ENCODE results near the gene SPI1. TPM values are rescaled to one million over a fixed set of nuclear protein-coding genes. Genes with fewer than 3 reads are reported as not detected.

Gene SPI1
- polyA plus RNA-seq, 2 of the 4 experiments (the other 2 are of a cell fraction), result 0.14 TPM; not detected in 1

- WGBS (ENCODE audit: missing lambda C conversion rate), result 84% methylated on average over 17 of the region's 17 CpGs
- FAIRE-seq, result no peak
These were observed 11.5 kb upstream of the SPI1 start for GRCh38 chr11:47389577-47390421.

More at GRCh38 chr11:47389577-47390421, 11.5 kb upstream of the SPI1 start:
- ATAC-seq (no peak), DNase-seq (ENCODE audit: low read depth in 1 of 2, low spot score in 1 of 2) (no peak)
- Histone ChIP-seq H3K4me2 (no peak overlapping the region), H3K9me3 (no peaks in the 10 kb centered on the region), H3K4me1 (no peaks in the 10 kb centered on the region), H3K27ac (no peak overlapping the region), H3K4me3 (no peak overlapping the region)
- CTCF ChIA-PET, result interaction anchor here (0.6 to 10.2 kb wide), 9 partner anchors 9 to 98 kb away, joined by 3 to 133 read pairs (median 5); no protein-coding TSS in a partner anchor
- POLR2A ChIA-PET, result no interaction called here
- no peak for TF ChIP-seq RARB (CRISPR knock-in tag; IDR thresholded peaks at IDR 0.05)
- no peak for TF ChIP-seq NR3C1 (IDR thresholded peaks at IDR 0.05)
- TF ChIP-seq CBX2 (IDR thresholded peaks at IDR 0.05; ENCODE audit: borderline replicate concordance, low read depth), result no peak
- no peak for TF ChIP-seq PHF8 (IDR thresholded peaks at IDR 0.05; ENCODE audit: borderline replicate concordance, low read depth)
- TF ChIP-seq KDM5A (IDR thresholded peaks at IDR 0.05), result no peak
- TF ChIP-seq, protein P1, sequence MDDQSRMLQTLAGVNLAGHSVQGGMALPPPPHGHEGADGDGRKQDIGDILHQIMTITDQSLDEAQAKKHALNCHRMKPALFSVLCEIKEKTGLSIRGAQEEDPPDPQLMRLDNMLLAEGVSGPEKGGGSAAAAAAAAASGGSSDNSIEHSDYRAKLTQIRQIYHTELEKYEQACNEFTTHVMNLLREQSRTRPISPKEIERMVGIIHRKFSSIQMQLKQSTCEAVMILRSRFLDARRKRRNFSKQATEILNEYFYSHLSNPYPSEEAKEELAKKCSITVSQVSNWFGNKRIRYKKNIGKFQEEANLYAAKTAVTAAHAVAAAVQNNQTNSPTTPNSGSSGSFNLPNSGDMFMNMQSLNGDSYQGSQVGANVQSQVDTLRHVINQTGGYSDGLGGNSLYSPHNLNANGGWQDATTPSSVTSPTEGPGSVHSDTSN (IDR thresholded peaks at IDR 0.05), result no peak
- no peak for TF ChIP-seq ZNF302 (CRISPR knock-in tag; IDR thresholded peaks at IDR 0.05)
- no peak for TF ChIP-seq MAZ (IDR thresholded peaks at IDR 0.05; ENCODE audit: borderline replicate concordance, low read depth, low read length)
- no peak for TF ChIP-seq HMGXB4 (CRISPR knock-in tag; IDR thresholded peaks at IDR 0.05; ENCODE audit: borderline replicate concordance)
- no peak for TF ChIP-seq EHMT2 (IDR thresholded peaks at IDR 0.05; ENCODE audit: low read depth)
- TF ChIP-seq REST (IDR thresholded peaks at IDR 0.05), result no peak
- TF ChIP-seq ZC3H11A (IDR thresholded peaks at IDR 0.05), result no peak
- TF ChIP-seq RCOR1 (IDR thresholded peaks at IDR 0.05; ENCODE audit: low read depth, low read length), result no peak
- no peak for TF ChIP-seq ZFP36 (IDR thresholded peaks at IDR 0.05; ENCODE audit: borderline replicate concordance, partially characterized antibody)

All from A549 (cell line).